ENCODE data around the gene NSD1.

Gene NSD1

DNA sequence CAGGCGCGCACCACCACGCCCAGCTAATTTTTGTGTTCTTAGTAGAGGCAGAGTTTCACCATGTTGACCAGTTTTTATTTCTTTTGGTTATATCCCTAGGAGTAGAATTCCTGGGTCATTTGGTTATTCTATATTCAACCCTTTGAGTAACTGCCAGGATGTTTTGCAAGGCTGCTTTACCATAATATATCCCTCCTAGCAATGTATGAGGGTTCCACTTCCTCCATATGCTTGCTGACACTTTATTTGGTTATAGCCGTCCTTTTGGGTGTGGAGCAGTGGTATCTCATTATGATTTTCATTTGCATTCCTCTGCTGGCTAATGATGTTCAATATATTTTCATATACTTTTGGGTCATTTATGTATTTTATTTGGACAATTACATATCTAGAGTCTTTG, 88.7 kb downstream of the NSD1 start:
- TF ChIP-seq, protein P1, sequence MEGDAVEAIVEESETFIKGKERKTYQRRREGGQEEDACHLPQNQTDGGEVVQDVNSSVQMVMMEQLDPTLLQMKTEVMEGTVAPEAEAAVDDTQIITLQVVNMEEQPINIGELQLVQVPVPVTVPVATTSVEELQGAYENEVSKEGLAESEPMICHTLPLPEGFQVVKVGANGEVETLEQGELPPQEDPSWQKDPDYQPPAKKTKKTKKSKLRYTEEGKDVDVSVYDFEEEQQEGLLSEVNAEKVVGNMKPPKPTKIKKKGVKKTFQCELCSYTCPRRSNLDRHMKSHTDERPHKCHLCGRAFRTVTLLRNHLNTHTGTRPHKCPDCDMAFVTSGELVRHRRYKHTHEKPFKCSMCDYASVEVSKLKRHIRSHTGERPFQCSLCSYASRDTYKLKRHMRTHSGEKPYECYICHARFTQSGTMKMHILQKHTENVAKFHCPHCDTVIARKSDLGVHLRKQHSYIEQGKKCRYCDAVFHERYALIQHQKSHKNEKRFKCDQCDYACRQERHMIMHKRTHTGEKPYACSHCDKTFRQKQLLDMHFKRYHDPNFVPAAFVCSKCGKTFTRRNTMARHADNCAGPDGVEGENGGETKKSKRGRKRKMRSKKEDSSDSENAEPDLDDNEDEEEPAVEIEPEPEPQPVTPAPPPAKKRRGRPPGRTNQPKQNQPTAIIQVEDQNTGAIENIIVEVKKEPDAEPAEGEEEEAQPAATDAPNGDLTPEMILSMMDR (IDR thresholded peaks at IDR 0.05), result no peak

DNA sequence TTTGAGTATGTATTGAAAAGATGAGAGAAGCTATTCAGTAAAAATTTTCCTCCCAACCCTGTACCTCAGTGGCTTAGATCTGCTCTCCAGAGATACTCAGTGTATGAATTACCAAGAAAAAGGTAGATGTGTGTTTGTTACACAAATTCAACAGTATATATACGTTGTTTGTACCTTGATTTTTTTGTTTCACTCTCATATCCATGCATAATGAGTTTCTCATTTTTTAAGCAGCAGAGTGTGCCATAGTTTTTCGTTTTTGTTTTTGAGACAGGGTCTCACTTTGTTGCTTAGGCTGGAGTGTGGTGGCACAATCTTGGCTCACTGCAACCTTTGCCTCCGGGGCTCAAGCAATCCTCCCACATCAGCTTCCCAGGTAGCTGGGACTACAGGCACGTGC, 92.2 kb downstream of the NSD1 start:
- TF ChIP-seq, protein P1 (IDR thresholded peaks at IDR 0.05), result no peak

DNA sequence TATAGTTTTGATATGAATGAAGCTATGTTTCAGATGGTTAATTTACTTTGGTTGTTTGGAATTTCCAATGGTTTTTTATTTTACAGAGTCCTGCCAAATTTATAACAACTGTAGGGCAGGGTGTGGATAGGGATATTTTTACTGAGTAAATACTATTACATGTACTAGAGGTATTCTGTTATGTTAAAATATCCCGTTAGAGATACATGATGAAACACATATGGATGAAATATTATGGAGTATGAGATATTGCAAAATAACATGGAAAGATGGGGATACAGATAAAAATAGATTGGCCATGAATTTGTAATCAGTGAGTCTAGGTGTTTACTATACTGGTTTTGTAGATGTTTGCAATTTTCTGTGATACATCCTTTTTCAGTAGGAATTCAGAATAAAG, 93.3 kb downstream of the NSD1 start:
- TF ChIP-seq, protein P1 (IDR thresholded peaks at IDR 0.05), result no peak

DNA sequence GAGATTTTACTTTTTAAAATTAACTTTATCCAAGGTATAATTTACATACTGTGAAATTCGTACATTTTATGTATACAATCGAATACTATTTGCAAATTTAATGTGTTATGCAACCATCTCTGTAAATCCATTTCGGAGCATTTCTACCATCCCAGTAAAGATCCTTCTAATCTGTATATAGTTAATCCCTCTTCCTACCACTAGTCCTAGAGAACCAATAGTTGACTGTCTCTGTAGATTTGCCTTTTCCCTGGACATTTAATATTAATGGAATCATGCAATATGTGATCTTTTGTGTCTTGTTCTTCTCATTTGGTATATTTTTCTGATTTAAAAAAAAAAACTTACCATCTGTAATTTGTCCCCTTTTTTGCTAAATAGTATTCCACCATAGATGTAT, 95.2 kb downstream of the NSD1 start:
- TF ChIP-seq, protein P1 (IDR thresholded peaks at IDR 0.05), result no peak

GRCh38 chr5:177230660-177231059, 97.1 kb downstream of the NSD1 start:
- TF ChIP-seq, protein P1 (IDR thresholded peaks at IDR 0.05), result no peak

GRCh38 chr5:177231479-177232250, 98.1 kb downstream of the NSD1 start:
- TF ChIP-seq, protein P1 (IDR thresholded peaks at IDR 0.05), result no peak

GRCh38 chr5:177232358-177232757, 98.8 kb downstream of the NSD1 start:
- TF ChIP-seq, protein P1 (IDR thresholded peaks at IDR 0.05), result no peak

DNA sequence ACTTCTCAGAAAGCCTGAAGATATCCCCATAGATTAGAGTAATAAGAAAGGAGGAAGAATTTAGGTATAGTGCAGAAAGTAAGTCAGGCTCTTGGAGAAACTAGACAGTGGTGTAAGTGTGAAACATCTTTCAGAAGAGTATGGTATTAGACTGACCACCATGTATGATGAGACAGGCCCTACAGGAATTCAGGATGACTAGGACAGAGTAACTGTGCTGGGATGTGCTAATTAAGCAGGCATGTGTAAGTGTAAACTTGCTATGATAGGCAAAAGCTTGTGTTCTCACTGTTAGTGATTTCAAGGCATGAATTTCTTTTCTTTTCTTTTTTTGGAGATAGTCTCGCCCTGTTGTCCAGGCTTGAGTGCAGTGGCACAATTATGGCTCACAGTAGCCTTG, 99.2 kb downstream of the NSD1 start:
- TF ChIP-seq, protein P1 (IDR thresholded peaks at IDR 0.05), result no peak
